GM19324 (cell line): ENCODE data around the gene ATG10.
"Not testable (repeated sequence)": the region's sequence is repeated elsewhere in the genome, so short reads cannot be mapped to it uniquely, and the experiment has no call there.

Experiments used
- ATAC-seq: cut with Tn5 transposase; IDR thresholded peaks from one replicate; pipeline ENCODE4 v1.9.1; 2021; ENCODE audit warnings: mild to moderate bottlenecking, moderate library complexity; ENCODE audit not compliant: unreplicated experiment, low FRiP score

ATG10 gene

GRCh38 chr5:82267297-82267933 lies 295.6 kb downstream of the ATG10 start:
- not testable (repeated sequence) for ATAC-seq

GRCh38 chr5:82269363-82269762 lies 297.5 kb downstream of the ATG10 start:
- ATAC-seq: not testable (repeated sequence)

GRCh38 chr5:82272571-82273356 lies 300.9 kb downstream of the ATG10 start:
- not testable (repeated sequence) for ATAC-seq

GRCh38 chr5:82273426-82273825 lies 301.6 kb downstream of the ATG10 start:
- not testable (repeated sequence) for ATAC-seq

GRCh38 chr5:82274343-82275211 lies 302.8 kb downstream of the ATG10 start:
- ATAC-seq: no peak

- no peak for ATAC-seq
These were observed 303.4 kb downstream of the ATG10 start for GRCh38 chr5:82275216-82275664.

- no peak for ATAC-seq
These were observed 305.2 kb downstream of the ATG10 start for GRCh38 chr5:82276800-82277612.

GRCh38 chr5:82277613-82277986 lies 305.8 kb downstream of the ATG10 start:
- ATAC-seq: no peak

GRCh38 chr5:82277987-82278710 lies 306.3 kb downstream of the ATG10 start, which contains the start of gene RPS23:
TSS of gene RPS23 (minus strand) at chr5:82278354. CDS start at chr5:82278323, 31 bp downstream.
- ATAC-seq: peak; percentile 96

- ATAC-seq: no peak
These were observed 307.0 kb downstream of the ATG10 start for GRCh38 chr5:82278711-82279370.

- ATAC-seq: no peak
These were observed 312.1 kb downstream of the ATG10 start for GRCh38 chr5:82283893-82284292.

GRCh38 chr5:82285206-82285605 lies 313.4 kb downstream of the ATG10 start:
- ATAC-seq: no peak

- no peak for ATAC-seq
These were observed 315.8 kb downstream of the ATG10 start for GRCh38 chr5:82287625-82288024.

- no peak for ATAC-seq
These were observed 318.2 kb downstream of the ATG10 start for GRCh38 chr5:82290005-82290404.

GRCh38 chr5:82290908-82291307 lies 319.1 kb downstream of the ATG10 start:
- no peak for ATAC-seq

- ATAC-seq: no peak
These were observed 319.6 kb downstream of the ATG10 start for GRCh38 chr5:82291420-82291819.

- ATAC-seq: no peak
These were observed 323.3 kb downstream of the ATG10 start for GRCh38 chr5:82295144-82295543.

GRCh38 chr5:82295959-82296531 lies 324.2 kb downstream of the ATG10 start:
- ATAC-seq: no peak

- no peak for ATAC-seq
These were observed 325.1 kb downstream of the ATG10 start for GRCh38 chr5:82296929-82297328.
